Stimulated activated CD8-positive, alpha-beta memory T cell treated with anti-CD3 and anti-CD28 coated beads, Interleukin-12 subunit alpha, Interleukin-12 subunit beta, amount 100 ng/mL, for 24 hours (primary cell): ENCODE data around the gene PEX3.
"Not testable (repeated sequence)": the region's sequence is repeated elsewhere in the genome, so short reads cannot be mapped to it uniquely, and the experiment has no call there.

Experiments used
- DNase-seq: peaks from one replicate; pipeline ENCODE4 v3.0.0-alpha.2; 2020; ENCODE audit errors: extremely low read depth

PEX3 gene

GRCh38 chr6:143506199-143506598, 55.6 kb downstream of the PEX3 start:
- DNase-seq = no peak

GRCh38 chr6:143506620-143507019, 56.0 kb downstream of the PEX3 start:
- DNase-seq = no peak

- DNase-seq = no peak
Observed at GRCh38 chr6:143507358-143508145, 56.9 kb downstream of the PEX3 start.

GRCh38 chr6:143510326-143510725, 59.7 kb downstream of the PEX3 start:
- DNase-seq = not testable (repeated sequence)

- DNase-seq = peak; percentile 32
Observed at GRCh38 chr6:143510991-143511891, 60.6 kb downstream of the PEX3 start, which contains the start of gene FUCA2. Gene FUCA2 (minus strand): TSS chr6:143511720. CDS start chr6:143511634, 86 bp downstream.

GRCh38 chr6:143513410-143513809, 62.8 kb downstream of the PEX3 start:
- DNase-seq = no peak

- DNase-seq = no peak
Observed at GRCh38 chr6:143515061-143515760, 64.6 kb downstream of the PEX3 start.

- DNase-seq = no peak
Observed at GRCh38 chr6:143515766-143516355, 65.3 kb downstream of the PEX3 start.

GRCh38 chr6:143516690-143517446, 66.3 kb downstream of the PEX3 start:
- DNase-seq = no peak

- DNase-seq = no peak
Observed at GRCh38 chr6:143517447-143517773, 66.8 kb downstream of the PEX3 start.

- no peak for DNase-seq
Observed at GRCh38 chr6:143522039-143522600, 71.5 kb downstream of the PEX3 start.

GRCh38 chr6:143525356-143525755, 74.8 kb downstream of the PEX3 start:
- DNase-seq = no peak

- DNase-seq = no peak
Observed at GRCh38 chr6:143527677-143528076, 77.1 kb downstream of the PEX3 start.

GRCh38 chr6:143528164-143528811, 77.7 kb downstream of the PEX3 start:
- DNase-seq = no peak

- DNase-seq = no peak
Observed at GRCh38 chr6:143529095-143529494, 78.5 kb downstream of the PEX3 start.

GRCh38 chr6:143531720-143532499, 81.3 kb downstream of the PEX3 start:
- no peak for DNase-seq

GRCh38 chr6:143535189-143535614, 84.6 kb downstream of the PEX3 start:
- no peak for DNase-seq

GRCh38 chr6:143536461-143536865, 85.9 kb downstream of the PEX3 start:
- DNase-seq = no peak
